Pulmonary artery endothelial cell (primary cell): ENCODE results near the gene RPS24. TPM values are rescaled to one million over a fixed set of nuclear protein-coding genes. Genes with fewer than 3 reads are reported as not detected.

ENCODE experiments used
- DNase-seq: peaks from one replicate; pipeline ENCODE4 v3.0.0-alpha.2; 2011; ENCODE audit warnings: low read depth, low spot score
- total RNA-seq: library from RNA; depleted of rRNA; stranded (reverse); fragments of >200 nt; gene quantifications from 2 replicates; pipeline ENCODE4 v1.2.3, GENCODE V29; 2014

RPS24 gene
- total RNA-seq, 1 donor from 2014 or later: 2,410 TPM

DNA sequence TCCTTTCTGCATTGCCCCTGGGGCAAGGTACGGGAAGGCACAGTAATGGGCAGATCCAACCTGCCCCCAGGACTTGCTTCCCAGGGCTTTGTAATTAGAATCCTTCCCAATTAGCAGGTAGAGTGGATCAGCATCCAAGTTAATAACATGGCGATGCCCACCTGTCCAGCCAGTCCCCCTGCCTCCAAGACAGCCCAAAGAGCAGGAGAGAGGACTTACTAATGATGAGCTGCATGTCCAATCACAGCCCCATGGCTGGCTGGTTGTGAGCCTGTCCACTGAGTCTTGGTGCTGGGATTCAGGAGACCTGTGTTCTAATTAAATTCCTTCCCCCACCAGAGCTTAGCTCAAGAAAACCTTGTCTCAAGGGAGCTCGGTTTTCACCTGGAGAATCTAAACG is 49.0 kb downstream of the RPS24 start:
- no peak for DNase-seq

Other genes starting within 250 kb of the RPS24 start
- 9.6 and 10.2 TPM in 2 replicates for gene DLG5, start 107.1 kb upstream of the RPS24 start, total RNA-seq
- gene POLR3A, start 4.3 kb upstream of the RPS24 start, total RNA-seq: 18.4 and 26.3 TPM in 2 replicates